Superior temporal gyrus (tissue), 1 donor: ENCODE results near the gene DHX40.
"Not testable (repeated sequence)": the region's sequence is repeated elsewhere in the genome, so short reads cannot be mapped to it uniquely, and the experiment has no call there.

Experiments
- DNase-seq: peaks from one replicate; pipeline ENCODE4 v3.0.0-alpha.2; 2016; ENCODE audit errors: extremely low spot score

Gene DHX40

GRCh38 chr17:59627770-59628171 is 62.4 kb downstream of the DHX40 start:
- no peak for DNase-seq

- DNase-seq = no peak
These were observed 63.8 kb downstream of the DHX40 start for GRCh38 chr17:59629174-59629573.

GRCh38 chr17:59631276-59631675 is 65.9 kb downstream of the DHX40 start:
- no peak for DNase-seq

GRCh38 chr17:59632398-59632797 is 67.0 kb downstream of the DHX40 start:
- DNase-seq = no peak

GRCh38 chr17:59633658-59634359 is 68.4 kb downstream of the DHX40 start:
- DNase-seq = no peak

- no peak for DNase-seq
These were observed 69.5 kb downstream of the DHX40 start for GRCh38 chr17:59634632-59635541.

GRCh38 chr17:59637611-59638310 is 72.4 kb downstream of the DHX40 start:
- no peak for DNase-seq

- no peak for DNase-seq
These were observed 73.1 kb downstream of the DHX40 start for GRCh38 chr17:59638553-59638952.

- DNase-seq = no peak
These were observed 76.5 kb downstream of the DHX40 start for GRCh38 chr17:59641799-59642484.

GRCh38 chr17:59642565-59642964 is 77.2 kb downstream of the DHX40 start:
- no peak for DNase-seq

GRCh38 chr17:59643159-59644140 is 78.0 kb downstream of the DHX40 start:
- DNase-seq = peak; percentile 31

- DNase-seq = no peak
These were observed 81.9 kb downstream of the DHX40 start for GRCh38 chr17:59647288-59647687.

GRCh38 chr17:59649886-59650285 is 84.5 kb downstream of the DHX40 start:
- no peak for DNase-seq

GRCh38 chr17:59650642-59651041 is 85.2 kb downstream of the DHX40 start:
- no peak for DNase-seq

GRCh38 chr17:59651346-59651745 is 85.9 kb downstream of the DHX40 start:
- DNase-seq = no peak

- DNase-seq = no peak
These were observed 86.7 kb downstream of the DHX40 start for GRCh38 chr17:59652119-59652518.

- not testable (repeated sequence) for DNase-seq
These were observed 91.2 kb downstream of the DHX40 start for GRCh38 chr17:59656624-59657023.
